H9 (cell line): ENCODE results near the gene LETM1. TPM values are rescaled to one million over a fixed set of nuclear protein-coding genes. Genes with fewer than 3 reads are reported as not detected.

Source experiments
- DNase-seq: peaks from one replicate; pipeline ENCODE4 v3.0.0-alpha.2; 2017
- H2AFZ ChIP-seq: one replicate; pipeline ENCODE4 v1.6.1; 2013; ENCODE audit warnings: mild to moderate bottlenecking, low read length, control low read depth, moderate library complexity
- H2AK5ac ChIP-seq: 2 replicates; pipeline ENCODE4 v1.6.1; 2013; ENCODE audit warnings: low read length, control low read depth, mixed read lengths; ENCODE audit not compliant: insufficient read length
- H2BK120ac ChIP-seq: one replicate; pipeline ENCODE4 v1.6.1; 2013; ENCODE audit warnings: low read depth, mild to moderate bottlenecking, low read length, control low read depth, inconsistent platforms; ENCODE audit not compliant: poor library complexity, severe bottlenecking
- H2BK12ac ChIP-seq: 2 replicates; pipeline ENCODE4 v1.6.1; 2013; ENCODE audit warnings: low read length, control low read depth, mixed read lengths, low read depth; ENCODE audit not compliant: insufficient read length
- H2BK15ac ChIP-seq: 2 replicates; pipeline ENCODE4 v1.6.1; 2013; ENCODE audit warnings: low read depth, low read length, control low read depth
- H2BK20ac ChIP-seq: one replicate; pipeline ENCODE4 v1.6.1; 2013; ENCODE audit warnings: low read depth, mild to moderate bottlenecking, low read length, control low read depth, inconsistent platforms; ENCODE audit not compliant: poor library complexity, severe bottlenecking
- H2BK5ac ChIP-seq: 2 replicates; pipeline ENCODE4 v1.6.1; 2013; ENCODE audit warnings: low read length, control low read depth, mixed read lengths; ENCODE audit not compliant: insufficient read length
- H3K14ac ChIP-seq: 2 replicates; pipeline ENCODE4 v1.6.1; 2013; ENCODE audit warnings: low read length, control low read depth; ENCODE audit not compliant: insufficient read depth
- H3K18ac ChIP-seq: 2 replicates; pipeline ENCODE4 v1.6.1; 2013; ENCODE audit warnings: low read depth, mild to moderate bottlenecking, mixed read lengths, low read length, control low read depth; ENCODE audit not compliant: insufficient read length
- H3K23ac ChIP-seq: 2 replicates; pipeline ENCODE4 v1.6.1; 2013; ENCODE audit warnings: low read length, control low read depth, mixed read lengths, low read depth; ENCODE audit not compliant: insufficient read length
- H3K23me2 ChIP-seq: 2 replicates; pipeline ENCODE4 v1.6.1; 2013; ENCODE audit warnings: low read depth, mild to moderate bottlenecking, mixed read lengths, low read length, control low read depth; ENCODE audit not compliant: insufficient read length, poor library complexity, severe bottlenecking
- H3K27ac ChIP-seq: 2 replicates; pipeline ENCODE4 v1.5.1; 2013; ENCODE audit warnings: low read length, control low read depth, mixed read lengths, low read depth; ENCODE audit not compliant: insufficient read length
- H3K27me3 ChIP-seq: 2 replicates; pipeline ENCODE4 v1.6.1; 2013; ENCODE audit warnings: low read length, control low read depth, inconsistent platforms; ENCODE audit not compliant: insufficient read depth
- H3K4ac ChIP-seq: 2 replicates; pipeline ENCODE4 v1.6.1; 2013; ENCODE audit warnings: low read depth, mild to moderate bottlenecking, control low read depth, inconsistent platforms, low read length, moderate library complexity
- H3K4me1 ChIP-seq: 2 replicates; pipeline ENCODE4 v1.6.1; 2013; ENCODE audit warnings: low read length, control low read depth, inconsistent platforms; ENCODE audit not compliant: insufficient read depth
- H3K4me2 ChIP-seq: 2 replicates; pipeline ENCODE4 v1.6.1; 2013; ENCODE audit warnings: low read length, control low read depth, mixed read lengths; ENCODE audit not compliant: insufficient read length, insufficient read depth
- H3K56ac ChIP-seq: 2 replicates; pipeline ENCODE4 v1.6.1; 2013; ENCODE audit warnings: low read depth, mild to moderate bottlenecking, mixed read lengths, low read length, control low read depth; ENCODE audit not compliant: insufficient read length
- H3K79me1 ChIP-seq: 2 replicates; pipeline ENCODE4 v1.6.1; 2013; ENCODE audit warnings: low read depth, mild to moderate bottlenecking, moderate library complexity, low read length, control low read depth, inconsistent platforms; ENCODE audit not compliant: insufficient read depth, poor library complexity, severe bottlenecking
- H3K79me2 ChIP-seq: 2 replicates; pipeline ENCODE4 v1.6.1; 2013; ENCODE audit warnings: low read length, control low read depth, inconsistent platforms; ENCODE audit not compliant: insufficient read depth
- H3K9ac ChIP-seq: 2 replicates; pipeline ENCODE4 v1.6.1; 2013; ENCODE audit warnings: low read length, control low read depth, mixed read lengths; ENCODE audit not compliant: insufficient read length; ENCODE audit errors: extremely low read depth
- H3K9me3 ChIP-seq: one replicate; pipeline ENCODE4 v1.6.1; 2013; ENCODE audit warnings: low read depth, low read length, inconsistent platforms; ENCODE audit not compliant: control insufficient read depth
- H3T11ph ChIP-seq: one replicate; pipeline ENCODE4 v1.6.1; 2013; ENCODE audit warnings: mild to moderate bottlenecking, low read length, control low read depth, inconsistent platforms
- H4K20me1 ChIP-seq: one replicate; pipeline ENCODE4 v1.6.1; 2013; ENCODE audit not compliant: control insufficient read depth, insufficient read length, insufficient read depth
- H4K5ac ChIP-seq: 2 replicates; pipeline ENCODE4 v1.6.1; 2013; ENCODE audit warnings: low read depth, mild to moderate bottlenecking, mixed read lengths, low read length, control low read depth; ENCODE audit not compliant: insufficient read length
- H4K8ac ChIP-seq: replicated peaks from 2 replicates; pipeline ENCODE4 v1.6.1; 2013; ENCODE audit warnings: low read length, control low read depth, mixed read lengths, low read depth; ENCODE audit not compliant: insufficient read length
- H4K91ac ChIP-seq: 2 replicates; pipeline ENCODE4 v1.6.1; 2013; ENCODE audit warnings: low read depth, mild to moderate bottlenecking, moderate library complexity, mixed read lengths, low read length, control low read depth; ENCODE audit not compliant: insufficient read length
- H3K27ac Mint-ChIP-seq, 3 experiments: 2 replicates in 2 of 3; 3 replicates in 1 of 3; pipeline ENCODE4 v1.8.0; 2020 to 2021; ENCODE audit warnings: mixed read lengths in 3 of 3, mild to moderate bottlenecking in 1 of 3, moderate library complexity in 1 of 3
- H3K27me3 Mint-ChIP-seq: 2 replicates; pipeline ENCODE4 v1.8.0; 2021; ENCODE audit warnings: low read depth, mild to moderate bottlenecking, moderate library complexity, mixed read lengths
- H3K36me3 Mint-ChIP-seq, 3 experiments: 2 replicates in 2 of 3; 3 replicates in 1 of 3; pipeline ENCODE4 v1.8.0; 2020 to 2021; ENCODE audit warnings: low read depth in 3 of 3, mixed read lengths in 3 of 3; ENCODE audit not compliant: insufficient read depth in 1 of 3
- H3K4me1 Mint-ChIP-seq, 2 experiments: 2 replicates each; pipeline ENCODE4 v1.8.0; 2020; ENCODE audit warnings: mixed read lengths in 2 of 2
- H3K4me3 Mint-ChIP-seq, 2 experiments: 2 replicates in 1 of 2; 3 replicates in 1 of 2; pipeline ENCODE4 v1.8.0; 2020 to 2021; ENCODE audit warnings: mild to moderate bottlenecking in 2 of 2, mixed read lengths in 2 of 2, moderate library complexity in 1 of 2
- H3K9me3 Mint-ChIP-seq, 2 experiments: 2 replicates in 1 of 2; 3 replicates in 1 of 2; pipeline ENCODE4 v1.8.0; 2020; ENCODE audit warnings: mild to moderate bottlenecking in 2 of 2, mixed read lengths in 2 of 2, moderate library complexity in 1 of 2
- CTCF ChIP-seq: fragments of 200-600 bp; sonication (generic); conservative IDR thresholded peaks from 3 replicates; pipeline ENCODE4 v1.8.0; 2021; ENCODE audit warnings: antibody characterized with exemption, mild to moderate bottlenecking
- WGBS: extraction: QIAGEN DNeasy Blood & Tissue Kit; methylation state at CpG from one replicate; pipeline ENCODE4 v1.1.7; 2013; ENCODE audit warnings: missing lambda C conversion rate, low lambda C conversion rate, mixed read lengths; ENCODE audit not compliant: insufficient read length; ENCODE audit errors: extremely low coverage; 5-methylcytosine and 5-hydroxymethylcytosine counted together
- total RNA-seq: library from RNA; stranded (reverse); gene quantifications from 2 replicates; pipeline ENCODE4 v1.2.1, GENCODE V29; 2021

LETM1 gene
- total RNA-seq, 1 experiment from 2014 or later = 43.4 TPM

- no peak overlapping the region for H3K9ac ChIP-seq
- no peak overlapping the region for H3K27ac Mint-ChIP-seq
- H4K20me1 ChIP-seq = no peaks in the 10 kb centered on the region
- H3K4me3 Mint-ChIP-seq = no peak overlapping the region
- H4K8ac ChIP-seq = no peak overlapping the region
- no peaks in the 10 kb centered on the region for H3K27me3 ChIP-seq
- H2BK5ac ChIP-seq = no peak overlapping the region
- H4K91ac ChIP-seq = no peak overlapping the region
- H3K4me1 Mint-ChIP-seq = peaks cover 0 to 5% of the 10 kb centered on the region in 2 experiments; a peak in 1 of 4 replicates
- no peaks in the 10 kb centered on the region for H3K79me1 ChIP-seq
- no peak overlapping the region for H2BK120ac ChIP-seq
- no peak overlapping the region for H2AK5ac ChIP-seq
- no peaks in the 10 kb centered on the region for H3K9me3 Mint-ChIP-seq
- no peak overlapping the region for H2BK20ac ChIP-seq
- H3K56ac ChIP-seq = no peak overlapping the region
- H2BK15ac ChIP-seq = no peak overlapping the region
- H3K27ac ChIP-seq = no peak overlapping the region
- H3K4me1 ChIP-seq = no peaks in the 10 kb centered on the region
- TF ChIP-seq CTCF = no peak
- no peak for DNase-seq
- no peak overlapping the region for H3K4ac ChIP-seq
- H2AFZ ChIP-seq = no peak overlapping the region
- no peak overlapping the region for H3K4me2 ChIP-seq
- no peak overlapping the region for H2BK12ac ChIP-seq
- peaks cover 1 to 48% (median 38%) of the 10 kb centered on the region in 3 experiments; a peak in 5 of 7 replicates for H3K36me3 Mint-ChIP-seq
- H4K5ac ChIP-seq = no peak overlapping the region
- H3K27me3 Mint-ChIP-seq = peaks cover under 1% of the 10 kb centered on the region
- H3K23me2 ChIP-seq = no peaks in the 10 kb centered on the region
- no peak overlapping the region for H3T11ph ChIP-seq
- no peak overlapping the region for H3K18ac ChIP-seq
- H3K23ac ChIP-seq = no peak overlapping the region
- no peaks in the 10 kb centered on the region for H3K79me2 ChIP-seq
- H3K14ac ChIP-seq = no peak overlapping the region
- no CpG with 5 or more reads among the region's 56 CpGs for WGBS
- H3K9me3 ChIP-seq = no peaks in the 10 kb centered on the region
Observed at GRCh38 chr4:1801286-1801958, 54.5 kb downstream of the LETM1 start.
